Neural cell (in vitro differentiated cells): ENCODE results near the gene LRP5. TPM values are rescaled to one million over a fixed set of nuclear protein-coding genes. Genes with fewer than 3 reads are reported as not detected.

ENCODE experiments used
- H2AFZ ChIP-seq: fragments of 200-600, 300-800 bp; sonication (generic), shearing (Covaris generic); 2 replicates; pipeline ENCODE4 v1.6.0; 2014; ENCODE audit warnings: low read depth, mild to moderate bottlenecking, antibody characterized with exemption, low read length, moderate library complexity
- H3F3A ChIP-seq: fragments of 200-600 bp; shearing (Covaris generic); 2 replicates; pipeline ENCODE4 v1.6.1; 2016; ENCODE audit warnings: mild to moderate bottlenecking, moderate library complexity, mixed read lengths, antibody characterized with exemption, low read length; ENCODE audit not compliant: insufficient read depth, poor library complexity, severe bottlenecking
- H3K27ac ChIP-seq: fragments of 200-600, 300-800 bp; sonication (generic), shearing (Covaris generic); 2 replicates; pipeline ENCODE4 v1.5.1; 2014; ENCODE audit warnings: mild to moderate bottlenecking, low read length, moderate library complexity
- H3K27me3 ChIP-seq: fragments of 300-800, 200-600 bp; sonication (generic), shearing (Covaris generic); 2 replicates; pipeline ENCODE4 v1.6.0; 2014; ENCODE audit warnings: mild to moderate bottlenecking, low read depth, low read length, moderate library complexity; ENCODE audit not compliant: insufficient read depth
- H3K36me3 ChIP-seq: fragments of 300-800, 200-600 bp; sonication (generic), shearing (Covaris generic); 2 replicates; pipeline ENCODE4 v1.5.1; 2014; ENCODE audit warnings: mild to moderate bottlenecking, antibody characterized with exemption, low read length, moderate library complexity; ENCODE audit not compliant: insufficient read depth
- H3K4me2 ChIP-seq: fragments of 300-800, 200-600 bp; sonication (generic), shearing (Covaris generic); 2 replicates; pipeline ENCODE4 v1.6.0; 2014; ENCODE audit warnings: mild to moderate bottlenecking, low read length
- H3K4me3 ChIP-seq: fragments of 300-800, 200-600 bp; sonication (generic), shearing (Covaris generic); 2 replicates; pipeline ENCODE4 v1.5.1; 2014; ENCODE audit warnings: mild to moderate bottlenecking, low read length, moderate library complexity
- H3K79me2 ChIP-seq: fragments of 200-600 bp; shearing (Covaris generic); replicated peaks from 2 replicates; pipeline ENCODE4 v1.6.0; 2014; ENCODE audit warnings: mild to moderate bottlenecking, low read length, moderate library complexity; ENCODE audit not compliant: insufficient read depth
- H3K9ac ChIP-seq: fragments of 300-800, 200-600 bp; sonication (generic), shearing (Covaris generic); 2 replicates; pipeline ENCODE4 v1.6.1; 2016; ENCODE audit warnings: mild to moderate bottlenecking, low read length, mixed read lengths
- H3K9me2 ChIP-seq: fragments of 200-600 bp; shearing (Covaris generic); 2 replicates; pipeline ENCODE4 v1.6.1; 2016; ENCODE audit warnings: mild to moderate bottlenecking, low read length, mixed read lengths; ENCODE audit not compliant: insufficient read depth
- H3K9me3 ChIP-seq: fragments of 200-600, 300-800 bp; sonication (generic), shearing (Covaris generic); 2 replicates; pipeline ENCODE4 v1.6.1; 2016; ENCODE audit warnings: mild to moderate bottlenecking, mixed run types, low read length, moderate library complexity, mixed read lengths
- H4K20me1 ChIP-seq: fragments of 200-600 bp; shearing (Covaris generic); 2 replicates; pipeline ENCODE4 v1.6.1; 2016; ENCODE audit warnings: mild to moderate bottlenecking, mixed run types; ENCODE audit not compliant: insufficient read depth
- EP300 ChIP-seq: fragments of 450-650 bp; conservative IDR thresholded peaks from 2 replicates; pipeline ENCODE4 v1.6.1; 2014; ENCODE audit warnings: antibody characterized with exemption, mild to moderate bottlenecking, moderate library complexity; ENCODE audit not compliant: poor library complexity, severe bottlenecking
- EZH2 ChIP-seq: fragments of 200-600, 300-800 bp; shearing (Covaris generic), sonication (generic); IDR thresholded peaks from 2 replicates; pipeline ENCODE4 v1.6.1; 2014; ENCODE audit warnings: antibody characterized with exemption, low read length, borderline replicate concordance, mild to moderate bottlenecking; ENCODE audit not compliant: insufficient read depth, poor library complexity, severe bottlenecking
- MXI1 ChIP-seq: fragments of 450-650 bp; conservative IDR thresholded peaks from 2 replicates; pipeline ENCODE4 v1.6.1; 2014; ENCODE audit warnings: antibody characterized with exemption, mild to moderate bottlenecking; ENCODE audit not compliant: poor library complexity, severe bottlenecking
- POLR2AphosphoS5 ChIP-seq: IDR thresholded peaks from 2 replicates; pipeline ENCODE4 v1.6.1; 2012
- RAD21 ChIP-seq: fragments of 450-650 bp; conservative IDR thresholded peaks from 2 replicates; pipeline ENCODE4 v1.6.1; 2014; ENCODE audit warnings: antibody characterized with exemption, mild to moderate bottlenecking, moderate library complexity
- SMC3 ChIP-seq: fragments of 450-650 bp; conservative IDR thresholded peaks from 2 replicates; pipeline ENCODE4 v1.6.1; 2014; ENCODE audit warnings: antibody characterized with exemption, mild to moderate bottlenecking, moderate library complexity; ENCODE audit not compliant: poor library complexity
- TAF1 ChIP-seq: IDR thresholded peaks from 2 replicates; pipeline ENCODE4 v1.6.1; 2012; ENCODE audit warnings: low read depth
- polyA plus RNA-seq: library from polyadenylated mRNA; depleted of rRNA; stranded (reverse); fragments of >200 nt; gene quantifications from 2 replicates; pipeline ENCODE4 v1.2.3, GENCODE V29; 2014
- TF ChIP-seq, protein P1 (sequence below): fragments of 450-650 bp; IDR thresholded peaks from 2 replicates; pipeline ENCODE4 v1.5.1; 2014; ENCODE audit warnings: antibody characterized with exemption, mild to moderate bottlenecking, moderate library complexity; ENCODE audit not compliant: poor library complexity, severe bottlenecking
- TF ChIP-seq, protein P2 (sequence below): IDR thresholded peaks from 2 replicates; pipeline ENCODE4 v1.6.1; 2012; ENCODE audit warnings: borderline replicate concordance

Gene LRP5
- polyA plus RNA-seq, 1 donor from 2014 or later = 3.0 TPM

DNA sequence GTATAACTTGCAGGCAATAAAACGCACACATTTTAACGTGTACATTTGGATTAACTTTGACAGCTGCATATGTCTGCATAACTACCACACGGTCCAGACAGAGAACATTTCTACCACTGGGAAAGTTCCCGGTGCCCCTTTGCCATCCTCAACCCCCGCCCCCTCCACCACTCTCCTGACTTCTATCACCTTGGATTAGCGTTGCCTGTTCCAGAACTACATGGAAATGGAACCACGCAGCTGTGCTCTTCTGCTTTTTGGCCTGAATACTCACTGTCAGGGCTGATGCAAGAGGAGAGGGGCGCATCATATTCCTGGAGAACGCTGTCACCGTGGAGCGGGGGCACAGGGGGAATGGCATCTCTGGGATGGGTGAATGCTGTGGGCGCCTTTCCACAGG is 62.1 kb downstream of the LRP5 start:
- H4K20me1 ChIP-seq = no peaks in the 10 kb centered on the region
- H3K79me2 ChIP-seq = no peaks in the 10 kb centered on the region
- H3K36me3 ChIP-seq = no peaks in the 10 kb centered on the region
- H3K27me3 ChIP-seq = no peaks in the 10 kb centered on the region
- H3K4me2 ChIP-seq = no peak overlapping the region
- TF ChIP-seq, protein P1, sequence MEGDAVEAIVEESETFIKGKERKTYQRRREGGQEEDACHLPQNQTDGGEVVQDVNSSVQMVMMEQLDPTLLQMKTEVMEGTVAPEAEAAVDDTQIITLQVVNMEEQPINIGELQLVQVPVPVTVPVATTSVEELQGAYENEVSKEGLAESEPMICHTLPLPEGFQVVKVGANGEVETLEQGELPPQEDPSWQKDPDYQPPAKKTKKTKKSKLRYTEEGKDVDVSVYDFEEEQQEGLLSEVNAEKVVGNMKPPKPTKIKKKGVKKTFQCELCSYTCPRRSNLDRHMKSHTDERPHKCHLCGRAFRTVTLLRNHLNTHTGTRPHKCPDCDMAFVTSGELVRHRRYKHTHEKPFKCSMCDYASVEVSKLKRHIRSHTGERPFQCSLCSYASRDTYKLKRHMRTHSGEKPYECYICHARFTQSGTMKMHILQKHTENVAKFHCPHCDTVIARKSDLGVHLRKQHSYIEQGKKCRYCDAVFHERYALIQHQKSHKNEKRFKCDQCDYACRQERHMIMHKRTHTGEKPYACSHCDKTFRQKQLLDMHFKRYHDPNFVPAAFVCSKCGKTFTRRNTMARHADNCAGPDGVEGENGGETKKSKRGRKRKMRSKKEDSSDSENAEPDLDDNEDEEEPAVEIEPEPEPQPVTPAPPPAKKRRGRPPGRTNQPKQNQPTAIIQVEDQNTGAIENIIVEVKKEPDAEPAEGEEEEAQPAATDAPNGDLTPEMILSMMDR = no peak
- TF ChIP-seq MXI1 (no peak), TAF1 (no peak), EZH2 (no peak), EP300 (no peak), SMC3 (no peak), POLR2AphosphoS5 (no peak), RAD21 (no peak)
- TF ChIP-seq, protein P2, sequence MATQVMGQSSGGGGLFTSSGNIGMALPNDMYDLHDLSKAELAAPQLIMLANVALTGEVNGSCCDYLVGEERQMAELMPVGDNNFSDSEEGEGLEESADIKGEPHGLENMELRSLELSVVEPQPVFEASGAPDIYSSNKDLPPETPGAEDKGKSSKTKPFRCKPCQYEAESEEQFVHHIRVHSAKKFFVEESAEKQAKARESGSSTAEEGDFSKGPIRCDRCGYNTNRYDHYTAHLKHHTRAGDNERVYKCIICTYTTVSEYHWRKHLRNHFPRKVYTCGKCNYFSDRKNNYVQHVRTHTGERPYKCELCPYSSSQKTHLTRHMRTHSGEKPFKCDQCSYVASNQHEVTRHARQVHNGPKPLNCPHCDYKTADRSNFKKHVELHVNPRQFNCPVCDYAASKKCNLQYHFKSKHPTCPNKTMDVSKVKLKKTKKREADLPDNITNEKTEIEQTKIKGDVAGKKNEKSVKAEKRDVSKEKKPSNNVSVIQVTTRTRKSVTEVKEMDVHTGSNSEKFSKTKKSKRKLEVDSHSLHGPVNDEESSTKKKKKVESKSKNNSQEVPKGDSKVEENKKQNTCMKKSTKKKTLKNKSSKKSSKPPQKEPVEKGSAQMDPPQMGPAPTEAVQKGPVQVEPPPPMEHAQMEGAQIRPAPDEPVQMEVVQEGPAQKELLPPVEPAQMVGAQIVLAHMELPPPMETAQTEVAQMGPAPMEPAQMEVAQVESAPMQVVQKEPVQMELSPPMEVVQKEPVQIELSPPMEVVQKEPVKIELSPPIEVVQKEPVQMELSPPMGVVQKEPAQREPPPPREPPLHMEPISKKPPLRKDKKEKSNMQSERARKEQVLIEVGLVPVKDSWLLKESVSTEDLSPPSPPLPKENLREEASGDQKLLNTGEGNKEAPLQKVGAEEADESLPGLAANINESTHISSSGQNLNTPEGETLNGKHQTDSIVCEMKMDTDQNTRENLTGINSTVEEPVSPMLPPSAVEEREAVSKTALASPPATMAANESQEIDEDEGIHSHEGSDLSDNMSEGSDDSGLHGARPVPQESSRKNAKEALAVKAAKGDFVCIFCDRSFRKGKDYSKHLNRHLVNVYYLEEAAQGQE = no peak
- H3K9me3 ChIP-seq = no peaks in the 10 kb centered on the region
- H3F3A ChIP-seq = no peaks in the 10 kb centered on the region
- no peak overlapping the region for H2AFZ ChIP-seq
- no peak overlapping the region for H3K4me3 ChIP-seq
- H3K9ac ChIP-seq = no peak overlapping the region
- no peaks in the 10 kb centered on the region for H3K9me2 ChIP-seq
- no peak overlapping the region for H3K27ac ChIP-seq

- H3K79me2 ChIP-seq = no peaks in the 10 kb centered on the region
- no peak overlapping the region for H3K27ac ChIP-seq
- H3K36me3 ChIP-seq = no peaks in the 10 kb centered on the region
- H3F3A ChIP-seq = no peaks in the 10 kb centered on the region
- no peak for TF ChIP-seq EZH2
- no peak for TF ChIP-seq MXI1
- TF ChIP-seq, protein P1 = no peak
- TF ChIP-seq RAD21 = no peak
- no peak for TF ChIP-seq POLR2AphosphoS5
- TF ChIP-seq, protein P2 = no peak
- TF ChIP-seq SMC3 = no peak
- no peak for TF ChIP-seq EP300
- no peak for TF ChIP-seq TAF1
- H3K4me3 ChIP-seq = no peak overlapping the region
- H3K4me2 ChIP-seq = no peak overlapping the region
- H3K9me3 ChIP-seq = no peaks in the 10 kb centered on the region
- H3K9me2 ChIP-seq = no peaks in the 10 kb centered on the region
- no peaks in the 10 kb centered on the region for H4K20me1 ChIP-seq
- H2AFZ ChIP-seq = no peak overlapping the region
- H3K9ac ChIP-seq = no peak overlapping the region
- H3K27me3 ChIP-seq = no peaks in the 10 kb centered on the region
Observed at GRCh38 chr11:68375337-68375736, 62.9 kb downstream of the LRP5 start.
